NCI-H748 (cell line): Measurements from ENCODE around the gene RNF130.

ENCODE experiments used
- DNase-seq: peaks from one replicate; lab custom pipeline; 2025; ENCODE audit not compliant: unreplicated experiment; lab: John Stamatoyannopoulos, UW

RNF130 gene, protein sequence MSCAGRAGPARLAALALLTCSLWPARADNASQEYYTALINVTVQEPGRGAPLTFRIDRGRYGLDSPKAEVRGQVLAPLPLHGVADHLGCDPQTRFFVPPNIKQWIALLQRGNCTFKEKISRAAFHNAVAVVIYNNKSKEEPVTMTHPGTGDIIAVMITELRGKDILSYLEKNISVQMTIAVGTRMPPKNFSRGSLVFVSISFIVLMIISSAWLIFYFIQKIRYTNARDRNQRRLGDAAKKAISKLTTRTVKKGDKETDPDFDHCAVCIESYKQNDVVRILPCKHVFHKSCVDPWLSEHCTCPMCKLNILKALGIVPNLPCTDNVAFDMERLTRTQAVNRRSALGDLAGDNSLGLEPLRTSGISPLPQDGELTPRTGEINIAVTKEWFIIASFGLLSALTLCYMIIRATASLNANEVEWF

DNA sequence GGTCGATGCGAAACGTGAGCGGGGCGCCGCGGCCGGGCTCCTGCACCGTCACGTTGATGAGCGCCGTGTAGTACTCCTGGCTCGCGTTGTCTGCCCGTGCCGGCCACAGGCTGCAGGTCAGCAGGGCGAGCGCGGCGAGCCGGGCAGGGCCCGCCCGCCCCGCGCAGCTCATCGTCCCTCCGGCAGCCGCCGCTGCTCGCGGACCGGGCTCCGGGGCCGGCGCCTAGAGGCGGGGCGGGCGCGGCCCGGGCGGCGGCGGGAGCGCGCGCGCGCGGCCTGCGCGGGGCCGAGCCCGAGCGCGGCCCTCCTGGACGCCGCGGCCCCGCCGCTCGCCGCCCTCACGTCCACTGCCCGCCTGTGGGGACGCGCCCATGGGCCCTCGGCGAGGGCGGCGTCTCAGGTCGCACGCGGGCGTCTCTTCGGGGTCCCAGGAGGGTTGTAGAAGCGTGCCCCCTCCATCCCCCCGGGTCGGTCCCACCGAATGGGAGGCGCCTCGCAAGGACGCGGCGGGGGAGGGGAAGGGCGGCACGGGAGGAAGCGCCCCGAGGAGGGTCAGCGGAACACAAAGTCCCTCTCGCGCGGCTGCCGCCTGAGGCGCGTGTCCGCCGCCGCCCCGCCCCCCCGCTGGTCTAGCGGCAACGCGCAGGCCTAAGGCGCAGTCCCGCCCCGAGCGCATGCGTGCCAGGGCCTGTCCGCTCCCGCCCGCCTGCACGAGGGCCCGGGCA, at the start of gene RNF130:
Gene RNF130 (minus strand): TSS at position 229 of the 725 bp plus-strand sequence. CDS start 57 bp downstream, at position 172.
- peak; percentile 90 for DNase-seq

DNA sequence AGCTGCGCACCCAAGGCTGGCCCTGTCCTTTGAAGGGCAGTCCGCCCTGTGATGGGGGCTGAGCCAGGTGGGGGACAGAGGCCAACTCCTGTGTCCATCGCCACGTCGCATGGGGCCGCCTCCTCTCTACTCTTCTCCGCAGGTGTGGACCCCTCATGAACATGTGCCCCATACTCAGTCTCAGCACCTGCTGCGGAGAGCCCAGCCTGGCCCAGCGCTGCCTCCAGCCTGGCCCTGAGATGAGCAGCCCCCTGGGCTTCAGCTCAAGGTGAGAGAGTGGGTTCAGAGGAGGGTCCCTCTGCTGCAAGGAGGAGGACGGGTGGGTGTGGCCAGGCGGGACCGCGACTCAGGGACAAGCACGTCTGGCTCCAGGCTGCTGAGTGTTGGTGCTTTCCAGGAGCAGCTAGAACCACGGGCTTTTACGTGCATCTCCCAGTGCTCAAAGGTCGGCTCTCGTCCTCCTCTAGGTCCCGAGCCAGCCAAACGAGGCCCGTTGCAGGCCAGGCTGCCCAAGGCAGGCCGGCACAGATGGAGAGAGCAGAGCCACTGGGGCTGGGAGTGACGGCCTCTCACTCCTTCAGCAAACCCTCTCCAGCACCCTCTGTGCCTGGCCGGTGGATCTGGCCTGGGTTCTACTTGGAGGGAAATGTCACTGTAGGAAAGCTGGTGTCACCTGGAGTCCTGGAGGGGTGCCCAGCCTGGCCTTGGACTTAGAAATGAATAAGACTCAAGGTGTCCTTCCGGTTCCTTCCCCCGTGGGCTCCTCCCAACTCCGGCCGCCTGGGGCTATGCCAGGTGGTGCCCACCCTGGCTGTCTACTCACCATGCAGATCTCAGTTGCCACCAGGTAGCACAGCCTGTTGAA, 48.9 kb upstream of the RNF130 start:
- DNase-seq, result no peak

DNA sequence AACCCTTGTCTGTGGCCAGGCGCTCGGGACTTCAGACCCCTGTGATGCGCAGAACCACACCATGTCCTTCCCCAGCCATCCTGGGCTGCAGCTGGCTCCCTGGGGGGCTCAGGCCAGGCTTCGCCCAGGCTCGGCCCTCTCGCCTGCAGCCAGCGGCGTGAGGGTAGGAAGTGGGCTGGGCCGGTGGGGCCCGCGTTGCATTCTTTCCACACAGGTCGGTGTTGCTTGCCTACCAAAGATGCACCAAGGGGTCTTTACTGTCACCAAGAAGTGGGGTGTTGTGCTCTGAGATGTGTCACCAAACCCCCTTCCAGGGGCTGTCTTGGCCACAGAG, 48.3 kb upstream of the RNF130 start:
- no peak for DNase-seq

DNA sequence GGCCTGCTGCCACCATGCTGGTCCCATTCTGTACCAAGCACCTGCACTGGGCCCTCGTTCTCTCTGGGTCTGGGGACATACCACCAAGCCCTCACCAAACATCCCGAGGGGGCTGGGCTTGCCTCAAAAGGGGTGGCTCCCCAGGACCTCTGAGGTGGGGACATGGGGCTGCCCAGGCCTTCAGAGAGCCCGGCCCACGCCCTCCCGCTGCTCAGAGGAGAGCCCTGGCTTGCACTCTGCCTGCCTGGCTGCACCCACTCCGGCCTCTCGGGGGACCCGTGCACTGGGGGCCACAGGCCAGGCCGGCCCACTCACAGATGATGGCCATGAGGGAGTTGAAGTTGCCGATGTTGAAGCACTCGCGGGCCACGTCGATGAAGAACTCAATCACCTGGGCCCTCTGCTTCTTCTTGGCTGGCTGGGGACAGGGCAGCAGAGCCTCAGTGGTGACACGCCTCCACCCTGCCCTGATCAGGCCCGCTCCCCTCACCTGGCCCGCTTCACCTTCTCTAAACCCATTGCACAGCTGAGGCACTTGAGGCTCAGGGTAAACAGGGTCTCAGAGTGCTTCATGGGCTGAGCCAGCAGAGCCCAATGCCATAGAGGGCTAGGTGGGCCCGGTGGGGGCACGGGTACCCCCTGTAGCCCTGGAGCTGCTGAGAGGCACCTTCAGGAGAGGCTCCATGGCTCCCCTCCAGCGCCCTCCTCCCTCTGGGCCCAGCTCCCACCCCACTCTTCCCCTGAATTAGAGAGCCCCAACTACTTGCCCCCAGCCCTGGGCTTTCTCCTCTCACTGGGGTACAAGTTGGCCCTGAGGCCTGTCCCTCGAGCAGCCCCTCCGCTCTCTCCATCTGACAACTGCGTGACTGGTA, 47.7 kb upstream of the RNF130 start:
- DNase-seq, result no peak

DNA sequence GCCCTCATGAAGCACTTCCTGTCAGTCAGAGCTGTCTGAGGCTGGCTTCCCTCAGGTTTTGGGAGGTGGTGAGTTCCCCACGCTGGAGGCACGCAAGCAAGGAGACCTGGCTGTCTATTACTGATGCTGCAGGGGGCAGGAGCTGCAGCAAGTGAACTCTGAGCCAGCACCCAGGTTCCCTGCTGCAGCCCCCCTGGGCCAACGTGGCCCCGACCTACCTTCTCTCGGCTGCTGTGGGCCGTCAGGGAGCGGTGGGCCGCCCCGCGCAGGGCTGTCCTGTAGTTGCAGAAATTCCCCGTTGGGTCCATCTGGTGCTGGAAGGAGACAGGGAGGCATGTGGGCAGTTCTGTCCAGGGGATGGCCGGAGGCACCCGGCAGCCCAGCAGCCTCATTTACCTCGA, 46.8 kb upstream of the RNF130 start:
- no peak for DNase-seq

DNA sequence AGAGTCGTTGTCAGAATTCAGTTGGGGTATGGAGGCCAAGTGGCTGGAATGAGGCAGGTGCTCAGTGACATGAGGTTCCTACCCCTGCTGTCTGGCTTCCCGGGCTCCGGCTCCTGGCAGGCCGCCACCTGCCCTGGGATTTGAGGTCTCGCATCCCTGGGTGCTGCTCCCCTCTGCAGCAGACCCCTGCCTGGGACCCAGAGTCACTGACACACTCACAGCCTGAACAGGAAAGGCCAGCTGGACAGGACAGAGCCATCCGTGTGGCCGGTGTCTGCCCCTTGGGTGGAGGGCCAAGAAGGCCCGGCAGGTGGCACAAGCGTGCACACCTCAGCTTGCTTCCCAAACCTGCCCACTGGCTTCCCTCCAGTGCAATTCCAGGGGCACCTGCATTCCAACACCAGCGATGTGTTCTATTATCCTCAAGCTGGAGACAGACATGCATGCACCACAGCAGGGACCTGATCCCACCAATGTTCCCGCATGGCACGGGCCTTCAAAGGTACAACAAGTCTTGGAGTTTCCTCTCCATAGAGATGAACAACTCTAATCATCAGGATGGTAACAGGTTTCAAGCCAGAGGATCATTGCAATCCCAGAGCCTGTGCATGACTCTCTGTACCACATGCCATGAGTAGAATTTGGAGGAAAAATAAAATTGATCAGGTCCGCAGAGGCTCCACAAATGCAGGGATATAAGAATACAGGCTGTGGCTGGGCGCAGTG, 45.6 kb upstream of the RNF130 start:
- DNase-seq, result peak; percentile 35

DNA sequence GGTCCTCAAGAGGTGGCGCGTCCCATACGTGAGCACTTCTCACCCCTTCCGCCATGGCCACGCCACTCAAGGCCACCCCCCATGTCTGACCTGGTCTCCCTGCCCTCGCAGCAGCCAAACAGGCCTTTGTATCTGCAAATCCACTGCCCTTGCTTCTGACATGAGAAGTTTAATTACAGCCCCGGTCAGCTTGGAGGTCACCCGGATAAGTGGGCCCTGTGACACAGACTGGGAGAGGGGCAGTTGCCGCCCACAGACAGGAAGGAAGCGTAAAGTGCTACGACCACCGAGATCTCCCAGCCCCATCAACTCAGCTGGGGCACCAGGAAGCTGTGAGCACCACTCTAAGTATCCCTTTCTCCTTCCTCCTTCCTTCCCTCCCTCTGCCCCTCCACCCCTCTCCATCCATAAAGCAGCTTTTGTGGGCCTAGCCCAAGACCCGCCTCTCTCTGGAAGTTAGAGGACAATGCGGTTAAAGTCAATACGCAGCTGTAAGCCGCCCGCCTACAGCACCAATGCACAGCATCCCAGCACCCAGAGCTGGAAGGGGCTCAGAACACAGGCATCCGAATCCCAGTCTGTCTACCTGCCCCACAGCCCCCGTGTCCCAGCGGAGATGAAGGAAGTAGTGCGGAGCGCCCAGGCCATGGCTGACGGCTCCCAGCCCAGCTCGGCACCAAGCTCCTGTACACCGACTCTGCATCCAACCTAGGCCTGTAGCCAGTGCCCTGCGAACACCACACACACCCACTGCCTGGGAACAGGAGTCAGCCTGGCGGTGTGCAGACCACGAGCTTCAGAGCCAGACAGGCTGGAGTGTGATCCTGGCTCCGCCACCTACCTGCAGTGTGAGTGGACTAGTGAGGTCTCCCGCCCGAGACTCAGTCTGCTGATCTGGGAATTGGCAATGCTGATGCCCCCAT, 44.8 kb upstream of the RNF130 start:
- DNase-seq, result no peak

DNA sequence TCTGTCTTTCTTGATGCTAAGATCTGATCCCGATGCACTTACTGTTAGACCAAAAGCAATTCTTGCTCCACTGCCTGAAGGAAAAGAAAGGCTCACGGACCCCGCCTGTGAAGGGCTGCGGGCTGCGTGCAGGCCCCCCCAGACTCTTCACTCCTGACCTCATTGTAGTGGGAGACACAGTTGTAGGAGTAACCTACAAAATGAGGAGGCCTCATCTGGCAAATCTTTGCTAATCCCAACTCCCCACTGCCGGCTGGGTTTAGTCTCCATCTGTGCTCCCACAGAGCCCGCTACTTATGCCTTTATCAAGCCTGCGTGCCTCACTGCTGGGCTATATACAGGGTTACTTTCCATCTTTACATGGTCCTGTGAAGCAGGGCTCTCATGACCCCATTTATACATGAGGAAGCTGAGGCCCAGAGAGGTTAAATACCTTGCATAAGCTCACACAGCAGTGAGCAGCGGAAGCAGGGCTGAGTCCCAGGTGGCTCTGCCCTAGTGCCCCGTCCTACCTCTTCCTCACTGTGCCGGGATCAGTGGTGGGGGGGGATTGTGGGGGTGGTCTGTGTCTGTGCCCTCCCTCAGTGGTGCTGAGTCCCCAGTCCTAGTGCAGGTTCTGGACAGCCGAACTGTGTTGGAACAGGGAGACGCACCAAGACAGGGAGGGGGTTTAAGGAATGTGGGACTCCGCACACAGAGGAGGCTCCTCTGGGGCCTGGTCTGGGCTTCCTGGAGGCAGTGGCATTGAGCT, 43.9 kb upstream of the RNF130 start:
- DNase-seq, result no peak

DNA sequence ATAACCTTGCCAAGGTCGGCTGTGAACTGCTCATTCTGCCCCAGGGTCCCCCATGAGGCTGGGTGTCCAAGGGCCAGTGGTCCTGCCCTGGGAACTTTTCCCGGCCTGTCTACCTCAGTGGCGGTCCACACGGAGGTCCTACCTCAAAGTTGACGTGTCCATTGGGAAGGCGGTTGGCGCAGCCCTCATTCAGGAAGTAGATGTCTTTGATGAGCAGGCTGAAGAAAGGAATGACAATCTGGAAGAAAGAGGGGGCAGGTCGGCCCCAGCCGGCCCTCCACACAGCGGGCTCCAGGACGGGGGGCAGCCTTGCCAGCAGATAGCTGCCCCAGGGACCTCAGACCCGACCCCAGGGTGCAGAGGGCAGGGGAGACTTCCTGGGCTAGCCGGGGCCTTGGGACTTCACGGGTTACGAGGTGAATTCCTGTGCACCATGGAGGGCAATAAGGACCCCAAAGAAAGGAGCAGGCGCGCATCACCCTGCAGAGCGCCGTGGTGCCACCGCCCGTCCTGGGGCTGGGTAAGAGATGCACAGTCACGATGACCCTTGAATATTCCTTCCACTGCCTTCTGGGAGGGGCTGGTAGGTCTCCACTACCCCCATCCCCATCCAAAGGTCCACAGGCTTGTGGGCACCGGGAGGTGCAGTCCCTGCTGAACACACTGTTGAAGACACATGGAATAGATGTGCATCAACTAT, 42.9 kb upstream of the RNF130 start:
- no peak for DNase-seq

DNA sequence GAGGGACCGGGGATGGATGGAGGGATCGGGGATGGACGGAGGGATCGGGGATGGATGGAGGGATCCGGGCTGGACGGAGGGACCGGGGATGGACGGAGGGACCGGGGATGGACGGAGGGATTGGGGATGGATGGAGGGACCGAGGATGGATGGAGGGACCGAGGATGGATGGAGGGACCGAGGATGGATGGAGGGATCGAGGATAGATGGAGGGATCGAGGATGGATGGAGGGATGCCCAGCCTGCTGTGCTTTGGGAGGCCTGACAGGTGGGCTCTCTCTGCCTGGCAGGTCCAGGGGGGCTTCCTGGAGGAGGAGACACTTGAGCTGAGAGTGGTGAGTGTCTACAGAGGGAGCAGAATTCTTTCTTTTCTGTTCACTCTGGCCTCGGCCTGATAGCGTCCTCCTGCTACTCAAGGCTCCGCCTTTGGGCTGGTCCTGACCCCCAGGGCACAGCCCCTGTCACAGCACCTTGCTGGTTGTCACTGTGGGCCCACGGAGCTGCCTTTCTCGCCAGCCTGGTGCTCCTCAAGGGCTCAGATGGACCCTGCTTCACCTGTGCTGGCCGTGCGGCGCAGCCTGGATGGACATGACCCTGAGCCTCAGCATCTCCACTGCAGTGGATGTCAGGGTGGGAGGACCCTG, 42.2 kb upstream of the RNF130 start:
- no peak for DNase-seq

DNA sequence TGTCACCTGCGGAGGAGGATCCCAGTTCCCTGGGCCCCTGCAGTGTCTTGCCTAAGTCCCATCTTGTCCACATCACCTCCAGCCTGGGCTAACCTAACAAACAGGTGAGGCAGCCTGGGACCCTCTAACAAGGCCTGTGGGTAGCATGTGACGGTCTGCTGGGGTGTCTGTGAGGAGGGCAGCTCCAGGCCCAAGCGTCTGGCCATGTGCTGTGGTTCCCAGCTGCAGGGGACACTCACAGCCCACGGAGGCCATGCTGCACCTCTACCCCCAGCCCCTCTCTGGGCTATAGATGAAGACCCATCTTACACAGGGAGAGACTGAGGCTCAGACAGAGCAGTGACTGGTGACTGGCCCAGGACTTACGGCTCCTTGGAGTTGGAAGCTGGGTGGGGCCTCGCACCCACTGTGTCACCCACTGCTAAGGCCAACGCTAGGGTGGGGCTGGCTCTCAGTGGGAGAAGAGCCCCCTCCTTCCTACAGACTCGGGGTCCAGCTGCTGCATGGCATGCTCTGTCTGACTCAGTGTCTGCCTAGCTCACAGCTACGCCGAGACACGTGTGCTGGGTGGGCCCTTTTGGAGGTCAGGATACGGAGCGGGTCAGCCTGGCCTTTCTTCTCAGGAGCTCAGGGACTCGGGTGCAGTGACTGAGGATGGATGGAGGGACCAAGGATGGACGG, 40.8 kb upstream of the RNF130 start:
- DNase-seq, result no peak

DNA sequence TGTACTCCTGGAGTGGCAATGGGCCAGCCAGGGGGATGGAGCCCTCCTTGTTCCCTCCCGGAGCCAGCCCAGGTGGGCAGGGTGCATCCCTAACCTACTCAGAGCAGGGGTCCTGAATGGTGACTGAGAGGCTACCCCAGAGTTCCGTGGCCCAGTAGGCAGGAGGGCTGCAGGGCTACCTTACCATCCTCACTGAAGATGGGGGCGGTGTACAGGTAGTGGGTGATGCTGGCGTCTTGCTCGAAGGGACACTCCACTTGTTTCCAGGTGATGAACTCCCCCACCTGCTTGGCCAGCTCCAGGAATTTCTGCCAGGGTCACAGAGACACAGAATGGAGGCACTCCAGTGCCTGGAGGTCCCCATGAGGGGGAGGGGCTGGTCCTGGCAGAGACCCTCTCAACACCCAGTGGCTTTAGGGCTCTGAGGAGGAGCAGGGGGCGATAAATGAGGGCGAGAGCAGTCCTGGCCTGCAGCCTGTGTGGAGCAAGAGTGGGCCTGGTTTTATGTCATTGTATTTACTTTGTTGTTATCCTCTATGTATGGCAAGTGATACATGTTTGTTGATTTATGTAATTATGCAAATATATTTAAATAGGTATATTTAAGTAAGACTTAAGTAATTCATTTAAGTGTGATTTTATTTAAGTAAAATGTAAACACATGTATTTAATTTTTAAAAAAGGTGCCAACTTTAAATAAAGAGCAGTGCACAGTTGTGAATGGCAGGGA, 39.9 kb upstream of the RNF130 start:
- DNase-seq, result no peak

DNA sequence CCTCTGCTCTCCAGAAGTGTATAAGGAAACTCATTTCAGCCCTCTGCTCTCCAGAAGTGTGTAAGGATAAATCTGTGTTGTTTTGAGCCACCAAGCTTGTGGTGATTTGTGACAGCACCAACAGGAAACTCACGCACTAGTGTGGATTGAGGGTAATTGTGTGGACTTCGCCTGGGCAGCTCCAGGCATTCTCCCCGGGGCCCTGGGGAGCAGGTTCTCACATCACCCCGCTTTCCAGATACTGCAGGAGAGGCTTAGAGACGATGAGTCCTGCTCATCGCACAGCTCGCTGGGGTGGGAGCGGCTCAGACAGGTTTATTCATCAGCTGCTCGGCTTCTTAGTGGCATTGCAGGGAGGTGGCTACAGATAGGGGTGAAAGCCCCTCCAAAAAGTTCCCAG, 38.4 kb upstream of the RNF130 start:
- DNase-seq, result no peak

DNA sequence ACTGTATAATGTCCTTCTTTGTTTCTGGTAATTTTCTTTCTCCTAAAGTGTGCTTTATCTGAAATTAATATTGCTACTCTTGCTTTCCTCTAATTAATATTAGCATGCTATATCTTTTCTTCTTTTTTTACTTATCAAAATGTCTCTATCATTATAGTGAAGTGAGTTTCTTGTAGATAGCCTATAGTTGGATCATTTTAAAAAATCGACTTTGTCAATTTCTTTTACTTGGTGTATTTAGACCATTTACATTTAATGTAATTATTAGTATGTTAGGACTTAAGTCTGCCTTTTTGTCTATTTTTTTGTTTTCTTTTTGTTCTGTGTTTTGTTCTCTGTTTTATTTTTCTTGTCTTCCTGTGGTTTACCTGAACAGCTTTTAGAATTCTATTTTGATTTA, 35.4 kb upstream of the RNF130 start:
- no peak for DNase-seq

DNA sequence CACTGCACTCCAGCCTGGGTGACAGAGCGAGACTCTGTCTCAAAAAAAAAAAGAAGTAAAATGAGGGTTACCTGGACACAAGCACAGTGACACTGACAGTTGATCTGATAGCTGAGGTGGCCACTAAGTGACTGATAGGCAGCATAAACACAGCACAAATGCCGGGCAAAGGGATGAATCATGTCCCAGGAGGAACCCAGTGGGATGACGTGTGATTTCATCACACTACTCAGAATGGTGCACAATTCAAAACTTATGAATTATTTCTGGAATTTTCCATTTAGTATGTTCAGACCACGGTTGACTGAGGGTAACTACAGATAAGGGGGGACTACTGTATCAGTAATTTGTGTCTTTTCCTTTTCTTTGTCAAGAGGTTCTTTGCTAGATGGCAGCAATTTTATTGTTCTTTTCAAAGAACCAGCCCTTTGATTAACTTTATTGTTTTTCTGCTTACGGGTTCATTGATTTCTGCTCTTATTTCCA, 34.3 kb upstream of the RNF130 start:
- DNase-seq, result no peak

DNA sequence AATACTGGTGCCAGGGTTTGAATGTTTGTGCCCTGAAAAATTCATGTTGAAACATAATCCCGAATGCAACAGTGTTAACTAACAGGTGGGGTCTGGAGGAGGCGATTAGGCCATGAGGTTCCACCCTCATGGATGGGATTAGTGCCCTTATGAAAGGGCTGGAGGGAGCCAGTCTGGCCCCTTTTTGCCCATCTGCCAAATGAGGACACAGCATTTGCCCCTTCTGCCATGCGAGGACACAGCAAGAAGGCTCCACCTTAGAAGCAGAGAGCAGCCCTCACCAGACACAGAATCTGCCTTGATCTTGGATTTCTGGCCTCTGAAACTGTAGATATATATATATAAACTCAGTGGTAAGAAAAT, 32.6 kb upstream of the RNF130 start:
- no peak for DNase-seq
